Peyer's patch (tissue), 4 donors: ENCODE measurements around the gene UBQLN1.

Source experiments
- CTCF ChIP-seq, 6 experiments: fragments of 450-650 bp in 4 of 6; fragments of 200-600 bp in 2 of 6; sonication (generic) in 1 of 6; IDR thresholded peaks; one replicate each; pipeline ENCODE4 v1.5.1; 2017 to 2019; ENCODE audit warnings: antibody characterized with exemption in 6 of 6, mild to moderate bottlenecking in 3 of 6, moderate library complexity in 1 of 6
- POLR2A ChIP-seq, 2 donors: fragments of 450-650 bp; IDR thresholded peaks; one replicate each; pipeline ENCODE4 v1.5.1; 2017; ENCODE audit warnings: antibody characterized with exemption in 2 of 2, mild to moderate bottlenecking in 2 of 2, moderate library complexity in 2 of 2

- TF ChIP-seq CTCF (IDR thresholded peaks at IDR 0.05) = no peak
- TF ChIP-seq POLR2A (IDR thresholded peaks at IDR 0.05) = no peak
Measured at GRCh38 chr9:83691492-83691891, 16.3 kb downstream of the UBQLN1 start.
